ENCODE results near the gene PDK1.

Gene PDK1

DNA sequence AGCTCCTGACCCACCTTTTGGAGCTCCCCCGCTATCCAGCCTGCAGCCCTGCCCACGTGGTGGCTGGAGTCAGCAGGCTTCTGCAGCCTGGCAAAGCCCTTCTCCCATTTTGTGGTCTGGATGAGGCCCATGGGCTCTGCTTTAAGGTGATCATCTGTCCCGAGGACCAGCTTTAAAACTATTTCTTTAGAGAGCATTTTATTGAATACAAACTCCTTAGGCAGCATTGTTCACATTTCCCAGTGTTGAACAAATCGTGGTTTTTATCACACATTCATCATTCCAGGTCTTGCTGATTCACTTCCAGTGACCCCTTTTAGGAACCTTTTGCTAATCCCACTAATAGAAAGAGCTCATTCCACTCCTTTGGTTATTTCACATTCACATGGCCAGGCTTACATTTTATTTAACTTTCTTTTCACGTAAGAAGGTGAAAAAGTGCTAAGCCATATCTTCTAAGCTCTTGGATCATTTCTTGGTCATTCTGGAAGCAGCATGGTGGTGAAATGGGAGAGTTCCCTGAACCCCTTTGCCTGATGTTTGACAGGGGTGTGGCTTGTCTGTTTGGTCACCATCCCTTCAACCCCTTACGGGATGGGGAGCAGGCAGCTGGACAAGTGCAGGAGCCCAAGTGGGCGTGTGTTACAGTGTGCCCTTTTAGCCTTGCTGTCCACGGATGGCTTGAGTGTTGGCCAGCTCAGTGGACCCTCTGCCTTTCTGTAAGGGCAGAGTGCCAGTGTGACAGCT, 99.4 kb downstream of the PDK1 start:
- DNase-seq: no peak

- no peak for DNase-seq
These were observed 100.1 kb downstream of the PDK1 start for GRCh38 chr2:172655838-172656573.
